DOHH2 (cell line): ENCODE data around the gene PLXNB1.

ENCODE experiments used
- H3F3A ChIP-seq: fragments of 200-600 bp; sonication (generic), shearing (Covaris generic); 2 replicates; pipeline ENCODE4 v1.6.0; 2016; ENCODE audit warnings: antibody characterized with exemption, mild to moderate bottlenecking; ENCODE audit not compliant: control insufficient read depth, insufficient read depth
- H3K27ac ChIP-seq: fragments of 200-600 bp; sonication (generic); 2 replicates; pipeline ENCODE4 v1.5.1; 2014; ENCODE audit warnings: low read depth, mild to moderate bottlenecking, low read length, moderate library complexity
- H3K27me3 ChIP-seq: fragments of 200-600 bp; sonication (generic); 2 replicates; pipeline ENCODE4 v1.6.1; 2014; ENCODE audit warnings: mild to moderate bottlenecking, low read length, mixed read lengths; ENCODE audit not compliant: control insufficient read depth
- H3K36me3 ChIP-seq: fragments of 200-600 bp; sonication (generic); 2 replicates; pipeline ENCODE4 v1.6.1; 2014; ENCODE audit warnings: mild to moderate bottlenecking, low read length, moderate library complexity, mixed read lengths; ENCODE audit not compliant: control insufficient read depth
- H3K4me1 ChIP-seq: fragments of 200-600 bp; sonication (generic); 2 replicates; pipeline ENCODE4 v1.6.1; 2014; ENCODE audit warnings: mild to moderate bottlenecking, low read length, mixed read lengths; ENCODE audit not compliant: control insufficient read depth
- H3K4me2 ChIP-seq: fragments of 200-600 bp; sonication (generic); 2 replicates; pipeline ENCODE4 v1.6.0; 2014; ENCODE audit warnings: mild to moderate bottlenecking, low read length, moderate library complexity
- H3K4me3 ChIP-seq: fragments of 200-600 bp; sonication (generic); 2 replicates; pipeline ENCODE4 v1.5.1; 2014; ENCODE audit warnings: mild to moderate bottlenecking, low read length, mixed read lengths
- H3K79me2 ChIP-seq: fragments of 200-600 bp; sonication (generic); 2 replicates; pipeline ENCODE4 v1.6.1; 2014; ENCODE audit warnings: mild to moderate bottlenecking, low read length, mixed read lengths; ENCODE audit not compliant: control insufficient read depth
- H3K9me2 ChIP-seq: fragments of 200-600 bp; sonication (generic); replicated peaks from 2 replicates; pipeline ENCODE4 v1.6.1; 2014; ENCODE audit warnings: mild to moderate bottlenecking, low read length, mixed read lengths; ENCODE audit not compliant: control insufficient read depth
- H3K9me3 ChIP-seq: fragments of 200-600 bp; sonication (generic); 2 replicates; pipeline ENCODE4 v1.6.1; 2014; ENCODE audit warnings: antibody characterized with exemption, low read length, mixed read lengths; ENCODE audit not compliant: control insufficient read depth, insufficient read depth
- H4K20me1 ChIP-seq: fragments of 200-600 bp; sonication (generic); 2 replicates; pipeline ENCODE4 v1.6.0; 2014; ENCODE audit warnings: low read depth, mild to moderate bottlenecking, antibody characterized with exemption, low read length, moderate library complexity; ENCODE audit not compliant: control insufficient read depth, insufficient read depth
- EZH2phosphoT487 ChIP-seq: fragments of 200-600 bp; sonication (generic); IDR thresholded peaks from 2 replicates; pipeline ENCODE4 v1.6.1; 2017; ENCODE audit warnings: borderline replicate concordance, mild to moderate bottlenecking, antibody characterized with exemption, low read length, moderate library complexity, mixed read lengths
- TF ChIP-seq, protein P1 (sequence below): fragments of 200-600 bp; sonication (generic); IDR thresholded peaks from one replicate; pipeline ENCODE4 v1.5.1; 2014; ENCODE audit warnings: antibody characterized with exemption, mild to moderate bottlenecking, low read depth, low read length; ENCODE audit not compliant: poor library complexity, severe bottlenecking

The PLXNB1 gene

DNA sequence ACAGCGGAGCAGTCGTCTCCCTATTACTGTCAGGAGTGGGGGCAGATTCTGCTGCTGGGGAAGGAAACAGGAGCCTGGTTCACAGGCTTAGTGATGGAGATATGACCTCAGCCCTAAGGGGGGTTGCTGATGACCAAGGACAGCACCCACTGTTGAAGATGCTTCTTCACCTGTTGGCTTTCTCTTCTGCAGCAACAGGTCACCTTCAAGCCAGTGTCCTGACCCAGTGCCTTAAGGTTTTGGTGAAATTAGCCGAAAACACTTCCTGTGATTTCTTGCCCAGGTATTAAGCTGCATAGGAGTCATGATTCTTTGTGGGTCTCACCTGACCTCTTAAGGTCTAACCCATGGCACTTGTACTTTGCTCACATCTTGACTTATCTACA, 30.6 kb upstream of the PLXNB1 start:
- Histone ChIP-seq H3K27ac (no peak overlapping the region), H3F3A (peaks cover 9% of the 10 kb centered on the region), H3K4me1 (peaks cover 5% of the 10 kb centered on the region), H3K4me2 (no peak overlapping the region), H3K9me3 (no peaks in the 10 kb centered on the region), H3K4me3 (no peak overlapping the region), H3K27me3 (no peaks in the 10 kb centered on the region), H3K9me2 (no peaks in the 10 kb centered on the region), H4K20me1 (no peaks in the 10 kb centered on the region), H3K79me2 (no peaks in the 10 kb centered on the region), H3K36me3 (peaks cover 59% of the 10 kb centered on the region)
- no peak for TF ChIP-seq EZH2phosphoT487
- TF ChIP-seq, protein P1, sequence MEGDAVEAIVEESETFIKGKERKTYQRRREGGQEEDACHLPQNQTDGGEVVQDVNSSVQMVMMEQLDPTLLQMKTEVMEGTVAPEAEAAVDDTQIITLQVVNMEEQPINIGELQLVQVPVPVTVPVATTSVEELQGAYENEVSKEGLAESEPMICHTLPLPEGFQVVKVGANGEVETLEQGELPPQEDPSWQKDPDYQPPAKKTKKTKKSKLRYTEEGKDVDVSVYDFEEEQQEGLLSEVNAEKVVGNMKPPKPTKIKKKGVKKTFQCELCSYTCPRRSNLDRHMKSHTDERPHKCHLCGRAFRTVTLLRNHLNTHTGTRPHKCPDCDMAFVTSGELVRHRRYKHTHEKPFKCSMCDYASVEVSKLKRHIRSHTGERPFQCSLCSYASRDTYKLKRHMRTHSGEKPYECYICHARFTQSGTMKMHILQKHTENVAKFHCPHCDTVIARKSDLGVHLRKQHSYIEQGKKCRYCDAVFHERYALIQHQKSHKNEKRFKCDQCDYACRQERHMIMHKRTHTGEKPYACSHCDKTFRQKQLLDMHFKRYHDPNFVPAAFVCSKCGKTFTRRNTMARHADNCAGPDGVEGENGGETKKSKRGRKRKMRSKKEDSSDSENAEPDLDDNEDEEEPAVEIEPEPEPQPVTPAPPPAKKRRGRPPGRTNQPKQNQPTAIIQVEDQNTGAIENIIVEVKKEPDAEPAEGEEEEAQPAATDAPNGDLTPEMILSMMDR: no peak

DNA sequence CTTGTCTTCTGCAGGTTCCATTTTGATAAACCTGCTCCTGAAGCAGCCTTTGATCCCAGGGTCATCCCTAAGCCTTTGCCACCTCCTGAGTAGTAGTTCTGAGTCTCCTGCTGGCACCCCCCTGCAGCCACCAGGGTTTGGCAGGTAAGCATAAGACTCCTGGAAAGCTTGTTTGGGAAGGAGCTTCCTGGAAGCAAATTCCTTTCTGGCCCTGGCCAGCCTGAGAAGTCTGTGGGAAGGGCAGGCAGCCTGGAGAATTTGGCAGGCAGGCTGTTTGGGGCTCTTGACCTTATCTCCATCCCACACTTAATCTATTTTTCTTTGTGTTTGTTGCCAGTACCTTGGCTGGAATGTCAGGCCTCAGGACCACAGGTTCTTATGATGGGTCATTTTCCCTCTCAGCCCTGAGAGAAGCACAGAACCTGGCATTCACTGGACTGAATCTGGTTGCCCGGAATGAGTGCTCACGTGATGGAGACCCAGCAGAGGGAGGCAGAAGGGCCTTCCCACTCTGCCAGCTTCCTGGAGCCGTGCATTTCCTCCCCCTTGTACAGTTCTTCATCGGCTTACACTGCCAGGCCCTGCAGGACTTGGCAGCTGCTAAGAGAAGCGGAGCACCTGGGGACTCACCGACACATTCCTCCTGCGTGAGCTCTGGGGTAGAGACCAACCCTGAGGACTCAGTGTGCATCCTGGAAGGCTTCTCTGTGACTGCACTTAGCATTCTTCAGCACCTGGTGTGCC, 30.1 kb upstream of the PLXNB1 start:
- Histone ChIP-seq H3K4me3 (no peak overlapping the region), H3K9me2 (no peaks in the 10 kb centered on the region), H3K27me3 (no peaks in the 10 kb centered on the region), H3K4me2 (no peak overlapping the region), H4K20me1 (no peaks in the 10 kb centered on the region), H3K9me3 (no peaks in the 10 kb centered on the region), H3K36me3 (peaks cover 60% of the 10 kb centered on the region), H3K79me2 (no peaks in the 10 kb centered on the region), H3F3A (peaks cover 9% of the 10 kb centered on the region), H3K4me1 (no peaks in the 10 kb centered on the region), H3K27ac (no peak overlapping the region)
- TF ChIP-seq, protein P1: no peak
- no peak for TF ChIP-seq EZH2phosphoT487

DNA sequence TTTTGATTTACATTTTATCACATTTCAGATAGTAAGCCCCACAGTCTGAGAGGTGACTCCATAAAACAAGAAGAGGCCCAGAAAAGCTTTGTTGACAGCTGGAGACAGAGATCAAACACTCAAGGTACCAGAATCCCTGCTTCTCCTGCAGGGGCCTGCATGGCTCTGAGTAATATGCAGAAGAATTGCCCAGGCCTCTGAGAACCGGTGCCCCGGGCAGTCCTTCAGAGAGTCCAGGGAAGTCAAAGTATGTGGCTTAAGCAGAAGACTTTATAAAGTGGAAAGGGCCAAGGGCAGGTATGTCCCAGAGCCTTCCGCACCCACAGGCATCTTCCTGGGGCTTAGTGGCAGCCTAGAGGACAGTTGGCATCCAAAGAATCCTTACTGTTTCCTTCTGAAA, 29.4 kb upstream of the PLXNB1 start:
- no peaks in the 10 kb centered on the region for H3K79me2 ChIP-seq
- peaks cover 9% of the 10 kb centered on the region for H3F3A ChIP-seq
- H3K4me3 ChIP-seq: no peak overlapping the region
- H3K4me1 ChIP-seq: no peaks in the 10 kb centered on the region
- H3K9me3 ChIP-seq: no peaks in the 10 kb centered on the region
- TF ChIP-seq EZH2phosphoT487: no peak
- TF ChIP-seq, protein P1: no peak
- no peaks in the 10 kb centered on the region for H3K27me3 ChIP-seq
- H3K27ac ChIP-seq: no peak overlapping the region
- H3K4me2 ChIP-seq: no peak overlapping the region
- peaks cover 59% of the 10 kb centered on the region for H3K36me3 ChIP-seq
- no peaks in the 10 kb centered on the region for H4K20me1 ChIP-seq
- no peaks in the 10 kb centered on the region for H3K9me2 ChIP-seq
